HG02870 (cell line): ENCODE measurements around the gene PSMB10.
"Not testable (repeated sequence)": the region's sequence is repeated elsewhere in the genome, so short reads cannot be mapped to it uniquely, and the experiment has no call there.

Experiments used
- ATAC-seq: cut with Tn5 transposase; IDR thresholded peaks from one replicate; pipeline ENCODE4 v1.9.1; 2021; ENCODE audit warnings: mild to moderate bottlenecking, moderate library complexity; ENCODE audit not compliant: unreplicated experiment

Gene PSMB10

GRCh38 chr16:67943256-67943618 lies 6.6 kb upstream of the PSMB10 start:
- no peak for ATAC-seq

DNA sequence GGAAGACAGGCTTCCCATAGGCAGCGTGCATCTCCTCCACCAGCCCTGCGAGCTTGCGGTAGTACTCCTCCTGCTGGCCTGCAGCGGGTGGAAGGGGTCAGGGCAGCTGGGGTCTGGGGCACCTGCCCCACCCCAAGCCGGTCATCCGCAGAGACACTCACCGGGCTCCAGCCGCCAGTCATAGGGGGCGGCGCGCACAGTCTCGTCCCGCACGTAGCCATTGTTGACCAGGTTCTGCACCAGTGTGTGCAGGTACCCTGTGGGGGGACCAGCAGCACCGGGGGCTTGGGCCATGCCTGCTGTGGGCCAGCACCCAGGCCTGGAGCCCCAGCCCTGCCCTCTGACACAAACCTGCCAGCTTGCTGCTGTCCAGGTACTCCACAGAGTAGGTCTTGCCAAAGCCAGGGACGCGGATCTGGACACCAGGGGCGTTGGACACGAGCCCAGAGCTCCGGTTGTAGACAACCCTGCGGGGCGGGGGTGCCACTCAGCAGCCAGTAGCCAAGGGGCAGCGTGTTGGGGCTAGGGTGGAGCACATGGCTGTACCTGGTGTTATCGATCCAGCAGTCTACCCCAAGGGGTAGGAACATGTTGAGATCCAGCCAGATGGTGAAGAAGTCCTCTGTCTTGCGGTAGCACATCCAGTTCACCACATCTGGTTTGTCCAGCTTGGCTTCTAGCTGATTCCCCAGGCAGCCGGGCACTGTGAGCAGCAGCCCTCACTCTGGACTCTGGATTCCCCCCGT lies 6.0 kb upstream of the PSMB10 start:
- ATAC-seq: no peak

GRCh38 chr16:67942200-67942509 lies 5.5 kb upstream of the PSMB10 start:
- no peak for ATAC-seq

- ATAC-seq: no peak
Measured at GRCh38 chr16:67941469-67942199, 5.0 kb upstream of the PSMB10 start.

DNA sequence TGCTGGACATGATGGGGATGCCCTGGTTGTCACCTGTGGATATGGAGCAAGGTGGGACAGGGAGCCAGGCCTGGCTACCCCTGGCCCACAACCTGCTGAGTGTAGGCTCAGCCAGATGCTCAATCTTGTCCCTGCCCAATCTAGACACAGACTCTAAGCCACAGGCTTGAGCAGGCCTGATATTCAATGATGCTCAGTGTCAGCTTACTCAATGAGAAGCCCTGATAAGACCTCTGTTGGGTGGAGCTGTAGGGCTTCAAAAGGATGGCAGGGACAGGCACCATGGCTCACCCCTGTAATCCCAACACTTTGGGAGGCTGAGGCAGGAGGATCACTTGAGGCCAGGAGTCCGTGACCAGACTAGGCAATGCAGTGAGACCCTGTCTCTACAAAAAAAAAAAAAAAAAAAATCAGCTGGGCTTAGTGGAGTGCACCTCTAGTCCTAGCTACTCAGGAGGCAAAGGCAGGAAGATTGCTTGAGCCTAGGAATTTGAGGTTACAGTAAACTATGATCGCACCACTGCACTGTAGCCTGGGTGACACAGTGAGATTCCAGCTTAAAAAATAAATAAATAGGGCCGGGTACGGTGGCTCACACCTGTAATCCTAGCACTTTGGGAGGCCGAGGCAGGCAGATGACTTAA lies 3.9 kb upstream of the PSMB10 start:
- ATAC-seq: no peak

DNA sequence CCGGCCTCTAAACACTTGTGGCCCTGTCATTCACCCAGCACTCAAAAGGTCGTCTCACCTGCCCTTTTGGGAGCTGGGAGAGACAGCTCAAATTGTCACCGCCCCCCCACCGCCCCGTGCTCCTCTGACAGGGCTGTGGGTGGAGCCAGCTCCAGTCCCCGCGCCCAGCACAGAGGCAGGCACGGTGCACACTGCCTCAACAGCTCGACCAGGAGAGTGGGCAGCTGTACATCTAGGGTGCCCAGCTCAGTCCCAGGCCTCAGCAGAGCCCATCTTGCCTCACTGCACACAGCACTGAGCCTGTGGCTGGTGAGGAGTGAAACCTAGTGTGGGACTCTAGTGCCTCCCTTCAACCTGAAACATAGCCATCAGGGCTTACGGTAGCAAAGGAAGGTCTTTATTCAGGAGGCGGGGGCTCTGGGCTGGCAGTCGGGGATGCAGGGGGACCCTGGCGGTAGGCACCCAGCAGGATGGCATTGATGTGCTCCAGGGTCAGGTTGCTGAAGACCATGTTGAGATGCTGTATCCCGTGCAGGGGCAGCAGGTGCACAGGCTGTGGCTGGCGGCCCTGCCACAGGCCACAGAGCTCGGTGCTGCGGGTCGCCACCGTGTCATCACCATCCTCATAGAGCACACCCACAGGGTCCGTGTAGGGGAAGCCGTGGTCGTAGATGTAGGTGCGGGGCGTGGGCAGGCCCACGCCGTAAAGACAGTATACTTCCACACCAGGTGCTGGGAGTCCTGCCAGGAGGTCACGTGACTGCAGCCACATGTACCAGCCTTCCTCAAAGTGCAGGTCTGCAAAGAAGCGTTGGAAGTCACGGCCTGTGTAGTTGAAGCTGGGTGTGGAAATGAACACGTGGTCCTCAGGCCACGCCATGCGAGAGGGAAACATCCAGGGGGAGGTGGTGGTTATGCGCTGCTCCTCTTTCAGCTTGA lies 3.1 kb upstream of the PSMB10 start:
- ATAC-seq: no peak

DNA sequence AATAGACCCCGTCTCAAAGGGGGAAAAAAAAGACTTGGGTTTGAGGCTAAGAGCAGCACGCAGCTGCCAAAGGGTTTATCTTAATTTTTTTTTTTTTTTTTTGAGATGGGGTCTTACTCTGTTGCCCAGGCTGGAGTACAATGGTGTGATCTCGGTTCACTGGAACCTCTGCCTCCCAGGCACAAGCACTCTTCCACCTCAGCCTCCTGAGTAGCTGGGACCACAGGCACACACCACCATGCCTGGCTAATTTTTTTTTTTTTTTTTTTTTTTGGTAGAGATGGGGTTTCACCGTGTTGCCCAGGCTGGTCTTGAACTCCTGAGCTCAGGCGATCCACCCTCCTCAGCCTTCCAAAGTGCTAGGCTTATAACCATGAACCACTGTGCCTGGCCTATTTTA lies 1.1 kb upstream of the PSMB10 start:
- not testable (repeated sequence) for ATAC-seq

DNA sequence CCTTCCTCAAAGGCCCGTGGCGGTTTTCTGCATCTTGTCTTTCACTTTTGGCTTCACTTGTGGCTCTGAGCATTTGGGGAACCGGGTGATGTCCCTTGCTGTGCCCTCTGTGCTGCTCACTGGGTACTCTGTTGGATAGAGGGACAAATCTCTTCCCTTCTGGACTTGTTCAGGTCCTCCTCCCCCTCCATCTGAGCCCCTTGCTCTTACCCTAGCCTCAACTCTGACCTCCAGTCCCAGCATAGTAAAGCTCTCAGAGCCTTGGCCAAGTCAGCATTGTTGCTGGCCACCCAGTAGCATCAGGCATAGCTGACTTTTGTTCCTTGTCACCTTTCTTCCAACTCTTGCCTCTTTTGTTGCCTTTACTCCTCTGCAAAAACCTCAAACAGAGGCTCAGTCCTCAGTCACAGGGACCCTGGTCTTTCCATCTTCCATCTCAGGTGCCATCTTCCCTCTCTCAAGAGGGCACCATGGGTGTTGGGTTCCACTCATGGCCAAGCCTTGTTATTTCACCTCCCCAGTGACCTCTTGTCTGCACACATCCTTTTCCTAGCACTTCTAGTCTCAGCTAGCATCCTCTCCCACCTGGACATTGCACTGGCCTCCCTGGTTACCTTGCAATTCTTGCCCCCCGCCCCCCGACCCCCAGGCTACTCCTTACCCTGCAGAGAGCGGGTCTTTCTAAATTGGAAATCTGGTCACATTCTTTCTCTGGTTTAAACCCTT lies 393 bp upstream of the PSMB10 start:
- ATAC-seq: peak; percentile 44

- peak; percentile 90 for ATAC-seq
Measured at GRCh38 chr16:67935402-67936123, 1.1 kb downstream of the PSMB10 start.

DNA sequence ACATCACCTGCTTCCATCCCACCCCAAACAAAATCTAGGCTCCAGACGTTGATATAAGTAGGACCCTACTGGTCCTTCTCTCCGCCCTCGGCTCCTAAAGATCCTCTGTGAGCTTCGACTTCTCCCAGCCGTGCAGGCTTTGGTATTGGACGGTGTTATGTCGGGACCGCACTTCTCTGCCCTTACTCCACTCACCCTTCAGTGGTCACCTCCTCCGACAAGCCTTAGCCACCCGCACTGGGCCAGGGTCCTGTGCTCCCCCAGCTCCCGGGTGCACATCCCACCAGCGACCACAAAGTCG lies 1.6 kb downstream of the PSMB10 start:
- no peak for ATAC-seq

DNA sequence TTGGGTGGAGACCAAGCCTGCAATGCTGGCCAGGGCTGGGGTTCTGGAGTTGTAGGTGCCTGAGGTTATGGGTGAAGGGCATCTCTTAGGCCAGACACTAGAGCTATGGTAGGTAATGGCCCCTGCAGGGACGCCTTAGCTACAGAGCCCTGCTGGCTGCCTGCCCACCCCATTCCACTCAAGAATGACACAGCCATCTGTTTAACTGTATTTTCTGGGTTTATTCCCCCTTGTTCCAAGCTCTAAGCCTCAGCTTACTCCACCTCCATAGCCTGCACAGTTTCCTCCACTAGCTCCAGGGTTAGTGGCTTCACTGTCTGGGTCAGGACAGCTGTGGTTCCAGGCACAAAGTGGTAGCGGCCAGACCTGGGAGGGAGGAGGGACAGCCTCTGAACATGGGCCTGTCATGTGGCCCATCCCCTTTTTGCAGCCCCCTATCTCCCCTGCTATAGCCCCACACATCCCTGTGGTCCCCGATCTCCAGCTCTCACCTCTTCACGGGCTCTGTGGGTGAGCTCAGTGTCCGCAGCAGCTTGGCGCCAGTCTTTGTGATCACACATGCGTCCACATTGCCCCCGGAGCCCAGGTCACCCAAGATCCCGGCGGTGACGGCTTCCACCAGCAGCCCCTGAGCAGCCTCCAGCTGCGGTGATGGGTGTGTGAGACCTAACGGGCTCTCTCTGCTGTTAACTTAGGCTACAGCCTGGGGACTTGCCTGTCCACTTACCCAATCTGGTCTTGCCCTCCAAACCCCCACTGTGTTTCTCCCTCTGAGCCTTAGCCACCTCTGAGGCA lies 2.1 kb downstream of the PSMB10 start:
- no peak for ATAC-seq

DNA sequence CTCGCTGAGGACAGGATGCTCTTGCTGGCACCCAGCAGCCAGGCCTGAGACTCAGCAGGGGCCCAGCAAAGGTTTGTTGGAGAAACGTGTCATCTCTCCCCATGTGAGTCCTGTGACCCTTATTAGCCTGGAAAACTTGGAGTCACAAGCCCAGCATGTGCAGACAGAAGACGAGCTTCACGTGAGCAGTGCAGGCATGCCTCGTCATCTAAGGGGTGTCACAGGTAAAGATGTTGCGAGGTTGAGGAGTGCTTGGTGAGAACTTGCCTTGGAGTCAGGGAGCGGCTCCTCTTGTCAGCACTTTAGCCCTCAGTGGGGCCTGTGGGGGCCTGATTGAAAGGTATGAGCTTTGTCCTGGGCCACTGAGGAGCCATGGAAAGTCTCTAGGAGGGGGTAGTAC lies 2.8 kb downstream of the PSMB10 start:
- no peak for ATAC-seq

DNA sequence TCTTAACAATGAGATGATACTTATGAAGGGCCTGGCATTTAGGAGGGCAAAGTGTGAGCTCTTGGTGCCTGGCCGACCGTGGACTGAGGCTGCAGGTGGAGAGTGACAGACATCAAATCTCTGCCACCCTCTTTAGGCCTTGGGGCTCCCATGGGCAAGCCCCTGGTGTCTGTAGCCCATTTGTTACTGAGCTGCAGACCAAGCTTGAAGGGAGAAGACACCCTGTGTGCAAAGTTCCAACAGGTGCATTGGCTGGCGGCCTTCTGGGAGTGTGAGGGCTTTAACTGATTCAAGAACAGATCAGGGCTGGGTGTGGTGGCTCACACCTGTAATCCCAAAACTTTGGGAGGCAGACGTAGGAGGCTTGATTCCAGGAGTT lies 4.2 kb downstream of the PSMB10 start:
- ATAC-seq: no peak

DNA sequence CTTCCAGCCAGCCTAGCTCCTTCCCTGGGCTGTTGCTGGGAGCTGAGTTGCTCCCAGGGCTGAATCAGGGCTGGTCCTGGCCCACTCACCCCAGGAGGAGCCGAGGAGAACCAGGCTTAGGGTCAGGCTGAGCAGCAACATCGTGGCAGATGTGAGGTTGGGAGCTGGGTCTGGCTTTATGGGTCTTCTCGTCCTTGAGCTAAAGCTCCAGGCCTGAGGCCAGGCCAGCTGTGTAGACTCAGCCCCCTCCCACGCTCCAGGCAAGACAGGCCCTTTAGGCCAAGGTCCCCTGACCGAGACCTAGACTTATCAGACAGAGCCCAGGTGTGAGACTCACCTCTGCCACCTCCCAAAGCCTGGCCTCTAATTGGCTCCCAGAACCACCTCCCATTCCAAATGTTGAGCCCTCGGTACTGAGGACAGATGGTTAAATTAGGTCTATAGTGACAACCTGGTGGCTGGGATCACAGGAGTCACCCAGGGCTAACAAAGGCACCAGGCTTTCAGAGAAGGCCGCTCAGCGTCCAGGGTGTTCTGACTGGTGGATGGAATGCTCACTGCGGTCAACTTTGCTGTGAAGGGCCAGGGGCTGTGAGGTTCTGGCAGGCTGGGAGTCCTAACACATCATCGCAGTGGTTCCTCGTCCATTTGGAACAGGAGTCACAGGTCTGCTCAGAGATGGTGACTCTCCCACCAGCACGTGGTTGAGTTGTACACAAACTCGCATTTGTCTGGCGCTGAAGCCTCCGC lies 4.8 kb downstream of the PSMB10 start, which contains the start of gene CTRL:
Gene CTRL (minus strand): TSS at position 151 of the 750 bp plus-strand sequence. CDS start 10 bp downstream, at position 141.
- no peak for ATAC-seq

DNA sequence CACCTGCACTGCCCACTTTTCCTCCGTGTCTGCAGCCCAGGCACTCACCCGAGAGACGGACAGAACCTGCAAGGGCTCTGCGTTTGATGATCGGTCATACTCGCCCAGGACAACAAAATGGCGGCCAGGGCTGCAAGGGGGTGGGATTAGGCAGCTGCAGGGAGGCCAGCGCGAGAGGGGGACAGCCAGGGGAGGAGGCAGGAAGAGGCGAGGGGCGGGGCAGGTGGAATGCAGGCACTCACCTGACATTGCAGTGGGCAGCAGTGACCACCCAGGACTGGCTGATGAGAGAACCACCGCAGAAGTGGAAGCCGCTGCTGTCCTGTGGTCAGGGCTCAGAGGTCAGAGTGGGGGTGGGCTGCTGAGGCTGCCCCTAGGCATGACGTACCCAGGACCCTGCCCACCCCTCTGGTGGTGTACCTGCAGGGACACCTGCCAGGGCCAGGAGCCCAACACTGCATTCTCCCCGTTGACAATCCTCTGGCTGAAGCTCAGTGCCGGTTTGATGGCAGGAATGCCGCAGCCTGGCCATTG lies 5.9 kb downstream of the PSMB10 start:
- no peak for ATAC-seq

GRCh38 chr16:67930191-67930590 lies 6.5 kb downstream of the PSMB10 start:
- no peak for ATAC-seq

GRCh38 chr16:67928561-67929364 lies 7.9 kb downstream of the PSMB10 start:
- no peak for ATAC-seq
